NCI-H2227 treated with DMSO at 0.1 percent for 48 hours (cell line): ENCODE data around the gene POTEF.
"Not testable (repeated sequence)": the region's sequence is repeated elsewhere in the genome, so short reads cannot be mapped to it uniquely, and the experiment has no call there.

Source experiments
- DNase-seq: peaks from one replicate; lab custom pipeline; 2025; lab: John Stamatoyannopoulos, UW

The POTEF gene

GRCh38 chr2:130127726-130128125 lies 1.3 kb downstream of the POTEF start:
- DNase-seq: not testable (repeated sequence)

- DNase-seq: not testable (repeated sequence)
Measured at GRCh38 chr2:130120924-130121323, 8.1 kb downstream of the POTEF start.

- peak; percentile 42 for DNase-seq
Measured at GRCh38 chr2:130102597-130103363, 26.2 kb downstream of the POTEF start.

GRCh38 chr2:130062645-130063044 lies 66.4 kb downstream of the POTEF start:
- DNase-seq: not testable (repeated sequence)

- not testable (repeated sequence) for DNase-seq
Measured at GRCh38 chr2:130059982-130060381, 69.0 kb downstream of the POTEF start.

GRCh38 chr2:130056336-130056735 lies 72.7 kb downstream of the POTEF start:
- not testable (repeated sequence) for DNase-seq

- DNase-seq: not testable (repeated sequence)
Measured at GRCh38 chr2:130053217-130053911, 75.7 kb downstream of the POTEF start.

GRCh38 chr2:130052376-130052775 lies 76.6 kb downstream of the POTEF start:
- DNase-seq: not testable (repeated sequence)

- DNase-seq: not testable (repeated sequence)
Measured at GRCh38 chr2:130048422-130048821, 80.6 kb downstream of the POTEF start.

GRCh38 chr2:130038265-130038603 lies 90.8 kb downstream of the POTEF start:
- DNase-seq: not testable (repeated sequence)

GRCh38 chr2:130025931-130026330 lies 103.1 kb downstream of the POTEF start:
- not testable (repeated sequence) for DNase-seq
